OCI-LY3 (cell line): Measurements from ENCODE around the gene TM4SF20.

Source experiments
- H2AFZ ChIP-seq: fragments of 200-600, 300-600 bp; shearing (Covaris generic); 2 replicates; pipeline ENCODE4 v1.6.0; 2014; ENCODE audit warnings: antibody characterized with exemption, low read depth, low read length
- H3K27ac ChIP-seq: fragments of 200-600, 300-600 bp; sonication (generic); 2 replicates; pipeline ENCODE4 v1.5.1; 2014; ENCODE audit warnings: mild to moderate bottlenecking, low read length, moderate library complexity, mixed read lengths
- H3K27me3 ChIP-seq: fragments of 200-600, 300-600 bp; sonication (generic); 2 replicates; pipeline ENCODE4 v1.6.1; 2014; ENCODE audit warnings: low read depth, low read length, mixed read lengths
- H3K36me3 ChIP-seq: fragments of 200-600, 300-600 bp; sonication (generic); replicated peaks from 2 replicates; pipeline ENCODE3; 2014; ENCODE audit warnings: low read depth, low read length, mixed read lengths
- H3K4me1 ChIP-seq: fragments of 300-600, 200-600 bp; sonication (generic); 2 replicates; pipeline ENCODE4 v1.6.1; 2014; ENCODE audit warnings: low read length, mixed read lengths
- H3K4me2 ChIP-seq: fragments of 200-600, 300-600 bp; sonication (generic); 2 replicates; pipeline ENCODE4 v1.6.1; 2014; ENCODE audit warnings: low read length, mixed read lengths
- H3K4me3 ChIP-seq: fragments of 300-600, 200-600 bp; sonication (generic); 2 replicates; pipeline ENCODE4 v1.5.1; 2014; ENCODE audit warnings: antibody characterized with exemption, mild to moderate bottlenecking, low read length, moderate library complexity
- H3K79me2 ChIP-seq: fragments of 300-600, 200-600 bp; shearing (Covaris generic); 2 replicates; pipeline ENCODE4 v1.6.1; 2014; ENCODE audit warnings: mild to moderate bottlenecking, low read length, mixed read lengths
- H3K9ac ChIP-seq: fragments of 300-600, 200-600 bp; shearing (Covaris generic); 2 replicates; pipeline ENCODE4 v1.6.0; 2014; ENCODE audit warnings: mild to moderate bottlenecking, low read length, moderate library complexity
- H3K9me3 ChIP-seq: fragments of 200-600, 300-600 bp; shearing (Covaris generic); 2 replicates; pipeline ENCODE4 v1.6.1; 2014; ENCODE audit warnings: low read length, mixed read lengths; ENCODE audit not compliant: insufficient read depth
- H4K20me1 ChIP-seq: fragments of 200-600, 300-600 bp; sonication (generic); 2 replicates; pipeline ENCODE4 v1.6.1; 2016; ENCODE audit warnings: low read length, mixed read lengths; ENCODE audit not compliant: insufficient read depth
- EZH2phosphoT487 ChIP-seq: fragments of 200-600 bp; shearing (Covaris generic); IDR thresholded peaks from 2 replicates; pipeline ENCODE4 v1.6.1; 2018; ENCODE audit warnings: antibody characterized with exemption, mixed run types, low read depth
- TF ChIP-seq, protein P1 (sequence below): fragments of 200-600, 300-600 bp; sonication (generic); IDR thresholded peaks from 2 replicates; pipeline ENCODE4 v1.5.1; 2014; ENCODE audit warnings: antibody characterized with exemption, low read length, low read depth

TM4SF20 gene

DNA sequence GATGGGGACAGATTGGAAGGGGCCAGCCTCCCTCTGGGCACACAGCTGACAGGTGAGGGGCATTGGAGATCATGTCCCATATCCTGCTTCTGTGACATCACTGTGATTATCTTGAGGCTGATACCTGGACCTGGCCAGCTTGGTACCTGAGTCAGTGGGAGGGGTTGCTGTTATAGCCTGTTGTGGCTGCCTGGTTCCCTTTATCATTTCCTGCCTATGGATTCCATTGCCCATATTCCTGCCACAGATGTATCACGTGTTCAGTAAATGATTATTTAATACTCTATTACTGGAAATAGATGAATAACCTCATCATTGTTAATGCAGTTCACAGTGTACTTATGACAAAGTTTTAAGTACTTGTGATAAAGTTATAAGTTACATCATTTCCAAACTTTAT lies 16.4 kb upstream of the TM4SF20 start:
- H3K27ac ChIP-seq, result no peak overlapping the region
- no peak overlapping the region for H3K4me3 ChIP-seq
- H2AFZ ChIP-seq, result no peak overlapping the region
- no peak overlapping the region for H3K9ac ChIP-seq
- no peaks in the 10 kb centered on the region for H3K4me1 ChIP-seq
- no peaks in the 10 kb centered on the region for H3K27me3 ChIP-seq
- no peaks in the 10 kb centered on the region for H3K9me3 ChIP-seq
- no peaks in the 10 kb centered on the region for H3K36me3 ChIP-seq
- TF ChIP-seq, protein P1, sequence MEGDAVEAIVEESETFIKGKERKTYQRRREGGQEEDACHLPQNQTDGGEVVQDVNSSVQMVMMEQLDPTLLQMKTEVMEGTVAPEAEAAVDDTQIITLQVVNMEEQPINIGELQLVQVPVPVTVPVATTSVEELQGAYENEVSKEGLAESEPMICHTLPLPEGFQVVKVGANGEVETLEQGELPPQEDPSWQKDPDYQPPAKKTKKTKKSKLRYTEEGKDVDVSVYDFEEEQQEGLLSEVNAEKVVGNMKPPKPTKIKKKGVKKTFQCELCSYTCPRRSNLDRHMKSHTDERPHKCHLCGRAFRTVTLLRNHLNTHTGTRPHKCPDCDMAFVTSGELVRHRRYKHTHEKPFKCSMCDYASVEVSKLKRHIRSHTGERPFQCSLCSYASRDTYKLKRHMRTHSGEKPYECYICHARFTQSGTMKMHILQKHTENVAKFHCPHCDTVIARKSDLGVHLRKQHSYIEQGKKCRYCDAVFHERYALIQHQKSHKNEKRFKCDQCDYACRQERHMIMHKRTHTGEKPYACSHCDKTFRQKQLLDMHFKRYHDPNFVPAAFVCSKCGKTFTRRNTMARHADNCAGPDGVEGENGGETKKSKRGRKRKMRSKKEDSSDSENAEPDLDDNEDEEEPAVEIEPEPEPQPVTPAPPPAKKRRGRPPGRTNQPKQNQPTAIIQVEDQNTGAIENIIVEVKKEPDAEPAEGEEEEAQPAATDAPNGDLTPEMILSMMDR, result no peak
- no peak for TF ChIP-seq EZH2phosphoT487
- H3K79me2 ChIP-seq, result no peaks in the 10 kb centered on the region
- no peaks in the 10 kb centered on the region for H4K20me1 ChIP-seq
- no peak overlapping the region for H3K4me2 ChIP-seq

DNA sequence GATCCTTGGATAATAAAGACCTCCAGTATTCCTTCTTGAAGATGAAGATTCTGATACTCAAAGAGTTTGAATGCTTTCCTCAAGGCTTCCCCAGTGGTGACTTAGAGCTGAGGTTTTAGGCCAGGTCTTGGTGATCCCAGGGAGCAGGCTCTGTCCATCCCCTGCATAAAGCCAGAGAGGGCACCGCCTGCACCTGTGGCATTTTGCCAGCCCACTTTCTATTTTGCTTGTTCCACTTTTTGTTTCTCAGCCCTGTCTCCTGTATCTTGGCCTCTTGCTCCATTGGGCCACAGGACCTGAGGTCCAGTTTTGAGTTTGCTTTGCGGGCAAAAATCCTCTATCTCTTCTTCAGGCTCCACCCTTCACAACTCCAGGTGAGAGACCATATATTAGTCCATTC lies 15.3 kb upstream of the TM4SF20 start:
- Histone ChIP-seq H3K4me1 (no peaks in the 10 kb centered on the region), H3K27me3 (no peaks in the 10 kb centered on the region), H3K4me2 (no peak overlapping the region), H3K27ac (no peak overlapping the region), H4K20me1 (no peaks in the 10 kb centered on the region), H3K36me3 (no peaks in the 10 kb centered on the region), H3K9ac (no peak overlapping the region), H3K4me3 (no peak overlapping the region), H2AFZ (no peak overlapping the region), H3K79me2 (no peaks in the 10 kb centered on the region), H3K9me3 (no peaks in the 10 kb centered on the region)
- no peak for TF ChIP-seq EZH2phosphoT487
- TF ChIP-seq, protein P1, result no peak

DNA sequence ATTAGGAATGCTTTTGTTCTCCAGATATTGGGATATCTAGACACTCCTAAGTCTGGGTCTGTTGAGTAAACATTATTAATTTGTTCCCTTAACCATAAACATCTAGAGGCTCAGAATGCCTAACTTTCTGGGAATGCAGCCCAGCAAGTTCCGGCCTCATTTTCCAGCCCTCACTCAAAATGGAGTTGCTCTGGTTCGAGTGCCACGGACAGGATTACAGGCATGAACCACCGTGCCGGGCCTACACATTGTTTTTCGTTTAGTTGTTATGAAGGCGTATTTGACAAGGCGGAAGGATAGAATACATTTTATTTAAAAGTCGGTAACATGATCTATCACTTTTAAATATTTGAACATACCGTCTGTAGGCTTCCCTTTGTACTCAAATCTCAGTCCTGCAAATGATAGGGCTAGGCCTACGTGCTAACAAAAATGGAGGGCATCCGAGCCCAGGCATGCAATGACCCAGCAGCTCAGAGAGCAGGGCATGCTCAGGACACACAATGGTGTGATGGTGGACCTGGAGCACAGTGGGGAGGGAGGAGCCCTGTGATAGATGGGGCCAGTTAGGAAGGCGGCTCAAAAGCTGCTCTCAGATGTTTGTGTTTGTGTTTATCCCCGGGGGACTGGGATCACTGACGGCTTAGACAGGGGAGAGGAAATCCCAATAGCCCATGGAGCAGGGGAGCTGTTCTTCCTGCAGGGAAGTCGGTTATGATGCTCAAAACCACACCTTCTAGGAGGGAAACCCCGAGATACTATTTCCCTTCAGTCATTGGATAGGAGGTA lies 11.6 kb upstream of the TM4SF20 start:
- H3K4me2 ChIP-seq, result no peak overlapping the region
- H3K4me3 ChIP-seq, result no peak overlapping the region
- H3K79me2 ChIP-seq, result no peaks in the 10 kb centered on the region
- H3K9ac ChIP-seq, result no peak overlapping the region
- no peaks in the 10 kb centered on the region for H3K9me3 ChIP-seq
- H3K27ac ChIP-seq, result no peak overlapping the region
- H3K27me3 ChIP-seq, result no peaks in the 10 kb centered on the region
- H3K4me1 ChIP-seq, result peaks cover 5% of the 10 kb centered on the region
- H2AFZ ChIP-seq, result no peak overlapping the region
- H3K36me3 ChIP-seq, result no peaks in the 10 kb centered on the region
- no peaks in the 10 kb centered on the region for H4K20me1 ChIP-seq
- TF ChIP-seq, protein P1, result no peak
- no peak for TF ChIP-seq EZH2phosphoT487

DNA sequence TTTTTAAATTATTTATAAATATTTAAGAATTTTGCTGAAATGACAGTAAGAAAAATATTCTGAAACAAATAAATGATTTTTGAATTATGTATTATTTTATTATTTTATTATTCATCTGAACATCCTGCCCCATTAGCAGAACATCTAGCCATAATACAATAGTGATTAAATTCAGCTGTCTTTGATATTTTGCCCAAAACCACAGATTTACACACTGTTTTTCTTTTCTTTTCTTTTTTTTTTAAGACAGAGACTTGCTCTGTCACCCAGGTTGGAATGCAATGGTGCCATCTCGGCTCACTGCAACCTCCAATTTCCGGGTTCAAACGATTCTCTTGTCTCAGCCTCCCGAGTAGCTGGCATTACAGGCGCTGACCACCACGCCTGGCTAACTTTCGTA lies 10.6 kb upstream of the TM4SF20 start:
- H4K20me1 ChIP-seq, result no peaks in the 10 kb centered on the region
- H3K4me3 ChIP-seq, result no peak overlapping the region
- no peak overlapping the region for H2AFZ ChIP-seq
- H3K36me3 ChIP-seq, result no peaks in the 10 kb centered on the region
- H3K27ac ChIP-seq, result no peak overlapping the region
- no peak overlapping the region for H3K9ac ChIP-seq
- H3K4me2 ChIP-seq, result no peak overlapping the region
- TF ChIP-seq, protein P1, result no peak
- no peak for TF ChIP-seq EZH2phosphoT487
- no peaks in the 10 kb centered on the region for H3K79me2 ChIP-seq
- H3K9me3 ChIP-seq, result no peaks in the 10 kb centered on the region
- no peaks in the 10 kb centered on the region for H3K27me3 ChIP-seq
- H3K4me1 ChIP-seq, result peaks cover 9% of the 10 kb centered on the region
